Measurements from ENCODE around the gene FOXQ1.

FOXQ1 gene

DNA sequence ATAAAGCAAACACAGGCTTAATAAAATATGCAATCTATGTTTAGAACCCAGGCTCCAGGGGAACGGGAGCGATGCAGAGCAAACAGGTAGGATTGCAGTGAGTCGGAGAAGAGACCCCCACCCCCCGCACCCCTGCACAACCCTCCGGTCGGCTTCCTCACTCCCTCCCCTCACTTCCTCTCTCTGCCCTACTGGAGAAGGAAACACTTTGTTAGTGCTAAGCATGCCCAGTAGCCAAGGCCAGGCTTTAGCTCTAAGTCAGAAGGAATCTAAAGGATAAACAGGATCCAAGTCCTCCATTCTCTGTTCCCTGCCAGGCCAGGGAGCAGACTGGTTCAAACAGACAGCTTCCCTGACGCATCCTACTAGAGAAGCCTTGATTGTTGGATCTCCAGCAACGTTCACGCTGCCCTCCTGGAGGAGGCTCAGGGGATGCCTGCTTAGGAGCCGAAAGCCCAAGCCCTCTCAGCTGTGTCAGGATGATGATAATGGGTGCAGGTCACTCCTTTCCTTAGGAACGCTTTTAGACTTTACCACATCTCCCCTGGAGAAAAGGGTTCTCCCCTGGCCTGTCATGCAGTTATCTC, 14.7 kb downstream of the FOXQ1 start:
- TF ChIP-seq, protein P1, sequence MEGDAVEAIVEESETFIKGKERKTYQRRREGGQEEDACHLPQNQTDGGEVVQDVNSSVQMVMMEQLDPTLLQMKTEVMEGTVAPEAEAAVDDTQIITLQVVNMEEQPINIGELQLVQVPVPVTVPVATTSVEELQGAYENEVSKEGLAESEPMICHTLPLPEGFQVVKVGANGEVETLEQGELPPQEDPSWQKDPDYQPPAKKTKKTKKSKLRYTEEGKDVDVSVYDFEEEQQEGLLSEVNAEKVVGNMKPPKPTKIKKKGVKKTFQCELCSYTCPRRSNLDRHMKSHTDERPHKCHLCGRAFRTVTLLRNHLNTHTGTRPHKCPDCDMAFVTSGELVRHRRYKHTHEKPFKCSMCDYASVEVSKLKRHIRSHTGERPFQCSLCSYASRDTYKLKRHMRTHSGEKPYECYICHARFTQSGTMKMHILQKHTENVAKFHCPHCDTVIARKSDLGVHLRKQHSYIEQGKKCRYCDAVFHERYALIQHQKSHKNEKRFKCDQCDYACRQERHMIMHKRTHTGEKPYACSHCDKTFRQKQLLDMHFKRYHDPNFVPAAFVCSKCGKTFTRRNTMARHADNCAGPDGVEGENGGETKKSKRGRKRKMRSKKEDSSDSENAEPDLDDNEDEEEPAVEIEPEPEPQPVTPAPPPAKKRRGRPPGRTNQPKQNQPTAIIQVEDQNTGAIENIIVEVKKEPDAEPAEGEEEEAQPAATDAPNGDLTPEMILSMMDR (IDR thresholded peaks at IDR 0.05; ENCODE audit: low read depth, low read length, poor library complexity, severe bottlenecking): no peak
- TF ChIP-seq EZH2phosphoT487 (IDR thresholded peaks at IDR 0.05; ENCODE audit: borderline replicate concordance, low read length): no peak
- Histone ChIP-seq H3K9me2 (replicated peaks; ENCODE audit: control insufficient read depth, low read length) (no peaks in the 10 kb centered on the region), H3K79me2 (ENCODE audit: control insufficient read depth, low read length) (no peaks in the 10 kb centered on the region), H3F3A (ENCODE audit: control insufficient read depth, insufficient read depth) (no peaks in the 10 kb centered on the region), H3K27ac (ENCODE audit: low read depth, low read length) (no peak overlapping the region), H4K20me1 (ENCODE audit: control insufficient read depth, insufficient read depth, low read depth, low read length) (no peaks in the 10 kb centered on the region), H3K9me3 (ENCODE audit: control insufficient read depth, insufficient read depth, low read length) (peaks cover 4% of the 10 kb centered on the region; the same call in 1 of the 2 replicates), H3K36me3 (ENCODE audit: control insufficient read depth, low read length) (no peaks in the 10 kb centered on the region), H3K27me3 (ENCODE audit: control insufficient read depth, low read length) (peaks cover 17% of the 10 kb centered on the region), H3K4me2 (ENCODE audit: low read length) (no peak overlapping the region), H3K4me3 (ENCODE audit: low read length) (no peak overlapping the region), H3K4me1 (ENCODE audit: control insufficient read depth, low read length) (no peaks in the 10 kb centered on the region)

DNA sequence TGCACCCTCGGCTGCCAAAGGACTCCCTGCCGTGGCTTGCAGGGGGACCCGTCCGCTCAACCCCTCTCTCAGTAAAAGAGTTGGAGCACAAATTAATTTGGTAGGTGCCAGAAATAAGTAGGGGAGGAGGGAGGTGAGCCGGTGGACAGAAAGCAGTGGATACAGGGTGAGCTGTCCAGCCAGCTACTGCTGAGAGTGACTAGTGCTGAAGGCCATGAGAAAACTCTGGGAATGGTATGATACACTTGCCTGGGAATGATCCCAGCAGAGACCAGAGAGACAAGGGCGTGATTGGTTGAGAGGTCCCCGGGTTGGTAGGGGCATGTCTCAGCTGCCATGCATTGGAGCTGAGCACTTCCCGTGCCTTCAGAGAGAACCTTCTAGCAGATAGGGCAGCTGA, 15.7 kb downstream of the FOXQ1 start:
- Histone ChIP-seq H3K27ac (ENCODE audit: low read depth, low read length) (no peak overlapping the region), H3K9me2 (replicated peaks; ENCODE audit: control insufficient read depth, low read length) (no peaks in the 10 kb centered on the region), H4K20me1 (ENCODE audit: control insufficient read depth, insufficient read depth, low read depth, low read length) (no peaks in the 10 kb centered on the region), H3K79me2 (ENCODE audit: control insufficient read depth, low read length) (no peaks in the 10 kb centered on the region), H3K4me2 (ENCODE audit: low read length) (no peak overlapping the region), H3F3A (ENCODE audit: control insufficient read depth, insufficient read depth) (no peaks in the 10 kb centered on the region), H3K9me3 (ENCODE audit: control insufficient read depth, insufficient read depth, low read length) (peaks cover 4% of the 10 kb centered on the region; the same call in 1 of the 2 replicates), H3K4me3 (ENCODE audit: low read length) (no peak overlapping the region), H3K27me3 (ENCODE audit: control insufficient read depth, low read length) (peaks cover 14% of the 10 kb centered on the region), H3K36me3 (ENCODE audit: control insufficient read depth, low read length) (no peaks in the 10 kb centered on the region), H3K4me1 (ENCODE audit: control insufficient read depth, low read length) (no peaks in the 10 kb centered on the region)
- no peak for TF ChIP-seq EZH2phosphoT487 (IDR thresholded peaks at IDR 0.05; ENCODE audit: borderline replicate concordance, low read length)
- TF ChIP-seq, protein P1 (IDR thresholded peaks at IDR 0.05; ENCODE audit: low read depth, low read length, poor library complexity, severe bottlenecking): no peak

DNA sequence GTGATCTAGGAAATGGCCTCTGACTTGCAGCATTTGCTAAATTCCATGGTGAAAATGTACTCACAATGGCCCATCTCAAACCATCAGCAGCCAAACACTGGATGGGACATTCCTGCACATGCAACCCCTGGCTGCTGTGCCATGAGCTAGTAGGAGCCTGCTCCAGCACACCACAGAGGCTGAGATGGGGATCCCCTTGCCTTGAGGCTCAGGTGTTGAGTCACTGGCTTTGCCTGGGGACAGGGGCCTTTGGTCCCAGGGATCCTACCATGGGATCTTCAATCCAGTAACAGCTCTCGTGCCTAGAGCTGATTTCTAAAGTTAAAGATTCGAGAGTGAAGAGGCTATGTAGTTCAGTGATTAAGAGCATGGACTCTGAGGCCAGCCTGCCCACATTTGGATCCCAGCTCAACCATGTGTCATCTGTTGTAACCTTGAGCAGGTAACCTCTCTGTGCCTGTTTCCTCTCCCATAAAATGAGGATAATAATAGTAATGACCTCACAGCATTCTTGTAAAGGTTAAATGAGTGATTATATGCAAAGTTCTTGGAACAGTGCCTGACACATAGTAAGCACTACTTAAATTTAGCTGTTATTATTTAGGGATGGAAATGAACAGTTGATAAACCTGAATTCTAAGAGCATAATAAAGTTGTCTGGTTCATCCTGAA, 16.4 kb downstream of the FOXQ1 start:
- Histone ChIP-seq H4K20me1 (ENCODE audit: control insufficient read depth, insufficient read depth, low read depth, low read length) (no peaks in the 10 kb centered on the region), H3K4me2 (ENCODE audit: low read length) (no peak overlapping the region), H3K4me3 (ENCODE audit: low read length) (no peak overlapping the region), H3K9me3 (ENCODE audit: control insufficient read depth, insufficient read depth, low read length) (peaks cover 4% of the 10 kb centered on the region; the same call in 1 of the 2 replicates), H3K9me2 (replicated peaks; ENCODE audit: control insufficient read depth, low read length) (no peaks in the 10 kb centered on the region), H3K36me3 (ENCODE audit: control insufficient read depth, low read length) (no peaks in the 10 kb centered on the region), H3F3A (ENCODE audit: control insufficient read depth, insufficient read depth) (no peaks in the 10 kb centered on the region), H3K79me2 (ENCODE audit: control insufficient read depth, low read length) (no peaks in the 10 kb centered on the region), H3K4me1 (ENCODE audit: control insufficient read depth, low read length) (no peaks in the 10 kb centered on the region), H3K27ac (ENCODE audit: low read depth, low read length) (no peak overlapping the region), H3K27me3 (ENCODE audit: control insufficient read depth, low read length) (peaks cover 13% of the 10 kb centered on the region)
- TF ChIP-seq, protein P1 (IDR thresholded peaks at IDR 0.05; ENCODE audit: low read depth, low read length, poor library complexity, severe bottlenecking): no peak
- no peak for TF ChIP-seq EZH2phosphoT487 (IDR thresholded peaks at IDR 0.05; ENCODE audit: borderline replicate concordance, low read length)
